ENCODE results near the gene BMPR1B. TPM values are rescaled to one million over a fixed set of nuclear protein-coding genes. Genes with fewer than 3 reads are reported as not detected.

Gene BMPR1B
- total and polyA plus RNA-seq, 7 donors, result 0.07 to 2.2 (median 1.8) TPM; not detected in 2

GRCh38 chr4:94939791-94940519 lies 182.2 kb downstream of the BMPR1B start:
- no peak overlapping the region for H3K4me3 ChIP-seq
- TF ChIP-seq POLR2A (IDR thresholded peaks at IDR 0.05) (no peak), POLR2AphosphoS5 (IDR thresholded peaks at IDR 0.05) (no peak), CTCF (IDR thresholded peaks at IDR 0.05) (no peak), EP300 (IDR thresholded peaks at IDR 0.05) (no peak)
- H3K27ac ChIP-seq, result no peak overlapping the region
- H3K4me1 ChIP-seq, result no peaks in the 10 kb centered on the region
- H3K9me3 ChIP-seq, result no peaks in the 10 kb centered on the region
- no peaks in the 10 kb centered on the region for H3K36me3 ChIP-seq
- WGBS, 2 donors, result 82 to 85% methylated on average over 2 of the region's 2 CpGs
- intact Hi-C loops (cut with DNase I), result no loop called here
- H3K27me3 ChIP-seq, result no peaks in the 10 kb centered on the region
- no peak for DNase-seq

- H3K27ac ChIP-seq, result no peak overlapping the region
- WGBS, 2 donors, result 89% methylated on average over 5 of the region's 5 CpGs
- intact Hi-C loops (cut with DNase I), result no loop called here
- H3K36me3 ChIP-seq, result no peaks in the 10 kb centered on the region
- no peak for DNase-seq
- H3K9me3 ChIP-seq, result no peaks in the 10 kb centered on the region
- no peaks in the 10 kb centered on the region for H3K27me3 ChIP-seq
- TF ChIP-seq POLR2A (IDR thresholded peaks at IDR 0.05) (no peak), CTCF (IDR thresholded peaks at IDR 0.05) (no peak), EP300 (IDR thresholded peaks at IDR 0.05) (no peak), POLR2AphosphoS5 (IDR thresholded peaks at IDR 0.05) (no peak)
- no peak overlapping the region for H3K4me3 ChIP-seq
- H3K4me1 ChIP-seq, result no peaks in the 10 kb centered on the region
Observed at GRCh38 chr4:94940520-94940908, 182.8 kb downstream of the BMPR1B start.

DNA sequence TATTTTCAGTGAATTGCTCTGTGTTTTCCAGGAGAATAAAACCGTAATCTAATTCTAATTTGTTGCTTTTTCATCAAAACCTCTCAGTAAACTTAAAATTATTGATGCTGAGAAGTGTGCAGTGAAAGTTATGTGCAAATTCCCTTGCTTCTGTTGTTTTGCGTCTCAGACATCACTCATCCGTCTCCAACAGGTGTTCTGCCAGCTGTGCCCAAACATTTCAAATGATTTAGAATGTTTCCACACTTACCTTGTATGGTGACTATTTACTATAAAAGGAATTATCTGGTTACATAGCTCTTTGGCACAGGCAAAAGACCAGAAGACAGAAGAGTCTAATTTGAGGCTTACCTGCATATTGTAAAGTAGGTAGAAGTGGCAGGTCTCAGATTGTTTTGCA lies 184.0 kb downstream of the BMPR1B start:
- 77 to 82% methylated on average over 3 of the region's 3 CpGs for WGBS, 2 donors
- no peak for TF ChIP-seq EP300 (IDR thresholded peaks at IDR 0.05)
- no peak for TF ChIP-seq CTCF (IDR thresholded peaks at IDR 0.05)
- TF ChIP-seq POLR2AphosphoS5 (IDR thresholded peaks at IDR 0.05), result no peak
- no peak for TF ChIP-seq POLR2A (IDR thresholded peaks at IDR 0.05)
- Histone ChIP-seq H3K4me1 (no peaks in the 10 kb centered on the region), H3K27me3 (no peaks in the 10 kb centered on the region), H3K27ac (no peak overlapping the region), H3K9me3 (no peaks in the 10 kb centered on the region), H3K4me3 (no peak overlapping the region), H3K36me3 (no peaks in the 10 kb centered on the region)
- DNase-seq, result no peak
- intact Hi-C loops (cut with DNase I), result no loop called here

GRCh38 chr4:94944726-94945125 lies 187.0 kb downstream of the BMPR1B start:
- Histone ChIP-seq H3K27me3 (no peaks in the 10 kb centered on the region), H3K4me3 (no peak overlapping the region), H3K27ac (no peak overlapping the region), H3K4me1 (no peaks in the 10 kb centered on the region), H3K9me3 (no peaks in the 10 kb centered on the region), H3K36me3 (no peaks in the 10 kb centered on the region)
- TF ChIP-seq POLR2AphosphoS5 (IDR thresholded peaks at IDR 0.05), result no peak
- no peak for TF ChIP-seq CTCF (IDR thresholded peaks at IDR 0.05)
- TF ChIP-seq EP300 (IDR thresholded peaks at IDR 0.05), result no peak
- no peak for TF ChIP-seq POLR2A (IDR thresholded peaks at IDR 0.05)
- no peak for DNase-seq
- intact Hi-C loops (cut with DNase I), result no loop called here
- 75 to 82% methylated on average over 2 of the region's 2 CpGs for WGBS, 2 donors

GRCh38 chr4:94947681-94948108 lies 189.9 kb downstream of the BMPR1B start:
- H3K4me3 ChIP-seq, result no peak overlapping the region
- no peak overlapping the region for H3K27ac ChIP-seq
- H3K27me3 ChIP-seq, result no peaks in the 10 kb centered on the region
- DNase-seq, result no peak
- no peaks in the 10 kb centered on the region for H3K36me3 ChIP-seq
- TF ChIP-seq CTCF (IDR thresholded peaks at IDR 0.05) (no peak), POLR2AphosphoS5 (IDR thresholded peaks at IDR 0.05) (no peak), POLR2A (IDR thresholded peaks at IDR 0.05) (no peak), EP300 (IDR thresholded peaks at IDR 0.05) (no peak)
- no peaks in the 10 kb centered on the region for H3K9me3 ChIP-seq
- intact Hi-C loops (cut with DNase I), result no loop called here
- no peaks in the 10 kb centered on the region for H3K4me1 ChIP-seq
- 81 to 82% methylated on average over 4 of the region's 4 CpGs for WGBS, 2 donors
